Stimulated activated CD8-positive, alpha-beta memory T cell treated with anti-CD3 and anti-CD28 coated beads, Interleukin-7, amount 100 ng/mL, for 4 hours (primary cell): ENCODE data around the gene CRKL.
A peak's percentile ranks its signal among the peaks of the same experiment; 100 is the strongest.

Experiments
- DNase-seq, 2 donors: peaks; one replicate each; pipeline ENCODE4 v3.0.0-alpha.2; 2020; ENCODE audit warnings: low read depth in 2 of 2

CRKL gene

GRCh38 chr22:20996598-20997535 lies 79.7 kb downstream of the CRKL start:
- DNase-seq, result no peak

GRCh38 chr22:20997536-20998257 lies 80.5 kb downstream of the CRKL start:
- DNase-seq, result no peak

- no peak for DNase-seq
These were observed 81.5 kb downstream of the CRKL start for GRCh38 chr22:20998411-20999336.

GRCh38 chr22:20999350-21000206 lies 82.4 kb downstream of the CRKL start:
- DNase-seq, result no peak

GRCh38 chr22:21000207-21000986 lies 83.2 kb downstream of the CRKL start:
- no peak for DNase-seq

- DNase-seq, result no peak
These were observed 83.9 kb downstream of the CRKL start for GRCh38 chr22:21000987-21001600.

GRCh38 chr22:21001601-21002325 lies 84.6 kb downstream of the CRKL start, which contains the start of gene THAP7:
THAP7 (minus strand) TSS chr22:21002118; CDS start chr22:21001911, 207 bp downstream.
- peak; percentile 94 to 98 for DNase-seq
